ENCODE results near the gene QPRT.

GRCh38 chr16:29717113-29717512 is 38.1 kb downstream of the QPRT start:
- TF ChIP-seq EP300 (IDR thresholded peaks at IDR 0.05): no peak
- TF ChIP-seq, protein P1, sequence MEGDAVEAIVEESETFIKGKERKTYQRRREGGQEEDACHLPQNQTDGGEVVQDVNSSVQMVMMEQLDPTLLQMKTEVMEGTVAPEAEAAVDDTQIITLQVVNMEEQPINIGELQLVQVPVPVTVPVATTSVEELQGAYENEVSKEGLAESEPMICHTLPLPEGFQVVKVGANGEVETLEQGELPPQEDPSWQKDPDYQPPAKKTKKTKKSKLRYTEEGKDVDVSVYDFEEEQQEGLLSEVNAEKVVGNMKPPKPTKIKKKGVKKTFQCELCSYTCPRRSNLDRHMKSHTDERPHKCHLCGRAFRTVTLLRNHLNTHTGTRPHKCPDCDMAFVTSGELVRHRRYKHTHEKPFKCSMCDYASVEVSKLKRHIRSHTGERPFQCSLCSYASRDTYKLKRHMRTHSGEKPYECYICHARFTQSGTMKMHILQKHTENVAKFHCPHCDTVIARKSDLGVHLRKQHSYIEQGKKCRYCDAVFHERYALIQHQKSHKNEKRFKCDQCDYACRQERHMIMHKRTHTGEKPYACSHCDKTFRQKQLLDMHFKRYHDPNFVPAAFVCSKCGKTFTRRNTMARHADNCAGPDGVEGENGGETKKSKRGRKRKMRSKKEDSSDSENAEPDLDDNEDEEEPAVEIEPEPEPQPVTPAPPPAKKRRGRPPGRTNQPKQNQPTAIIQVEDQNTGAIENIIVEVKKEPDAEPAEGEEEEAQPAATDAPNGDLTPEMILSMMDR (IDR thresholded peaks at IDR 0.05): no peak
- no peak for TF ChIP-seq POLR2A (IDR thresholded peaks at IDR 0.05)

All from suprapubic skin (tissue), 3 donors.